BJ (cell line): ENCODE data around the gene PPME1. TPM values are rescaled to one million over a fixed set of nuclear protein-coding genes. Genes with fewer than 3 reads are reported as not detected.
A peak's percentile ranks its signal among the peaks of the same experiment; 100 is the strongest.
"Not testable (repeated sequence)": the region's sequence is repeated elsewhere in the genome, so short reads cannot be mapped to it uniquely, and the experiment has no call there.

ENCODE experiments used
- CTCF ChIA-PET: fragments of 350-600 bp; formaldehyde crosslinking; extraction: SDS; loops from one replicate; lab custom pipeline; 2021; ENCODE audit warnings: antibody characterized with exemption, inconsistent platforms; lab: Yijun Ruan, JAX
- POLR2A ChIA-PET: fragments of 300-600 bp; sonication (Branson Sonifier 250); formaldehyde crosslinking; extraction: SDS; loops from one replicate; lab custom pipeline; 2021; ENCODE audit warnings: antibody characterized with exemption; lab: Charles Lee
- DNase-seq: peaks from one replicate; pipeline ENCODE4 v3.0.0-alpha.2; 2011; ENCODE audit warnings: low read depth
- H3K27me3 ChIP-seq: 2 replicates; pipeline ENCODE4 v1.6.0; 2011; ENCODE audit warnings: low read length; ENCODE audit not compliant: control insufficient read depth, insufficient read depth
- H3K36me3 ChIP-seq: 2 replicates; pipeline ENCODE4 v1.5.1; 2011; ENCODE audit warnings: low read length; ENCODE audit not compliant: control insufficient read depth, insufficient read depth
- H3K4me3 ChIP-seq: 2 replicates; pipeline ENCODE4 v1.5.1; 2011; ENCODE audit warnings: low read depth, mild to moderate bottlenecking, control low read depth, low read length
- polyA minus RNA-seq: library from RNA; depleted of rRNA, polyadenylated mRNA; stranded (reverse); fragments of >200 nt; gene quantifications from 2 replicates; pipeline ENCODE4 v1.2.3, GENCODE V29; 2011; rRNA and poly(A)+ RNA removed
- polyA plus RNA-seq: library from polyadenylated mRNA; depleted of rRNA; stranded (reverse); fragments of >200 nt; gene quantifications from 2 replicates; pipeline ENCODE4 v1.2.3, GENCODE V29; 2011; rRNA removed
- TF ChIP-seq, protein P1 (sequence below): IDR thresholded peaks from 2 replicates; pipeline ENCODE4 v1.5.1; 2011; ENCODE audit warnings: low read depth, mild to moderate bottlenecking, control low read depth, inconsistent platforms, low read length, moderate library complexity; ENCODE audit not compliant: insufficient read depth

The PPME1 gene, protein sequence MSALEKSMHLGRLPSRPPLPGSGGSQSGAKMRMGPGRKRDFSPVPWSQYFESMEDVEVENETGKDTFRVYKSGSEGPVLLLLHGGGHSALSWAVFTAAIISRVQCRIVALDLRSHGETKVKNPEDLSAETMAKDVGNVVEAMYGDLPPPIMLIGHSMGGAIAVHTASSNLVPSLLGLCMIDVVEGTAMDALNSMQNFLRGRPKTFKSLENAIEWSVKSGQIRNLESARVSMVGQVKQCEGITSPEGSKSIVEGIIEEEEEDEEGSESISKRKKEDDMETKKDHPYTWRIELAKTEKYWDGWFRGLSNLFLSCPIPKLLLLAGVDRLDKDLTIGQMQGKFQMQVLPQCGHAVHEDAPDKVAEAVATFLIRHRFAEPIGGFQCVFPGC
- polyA plus RNA-seq (93.8 and 133 TPM in 2 replicates), polyA minus RNA-seq (49.0 and 76.2 TPM in 2 replicates)

DNA sequence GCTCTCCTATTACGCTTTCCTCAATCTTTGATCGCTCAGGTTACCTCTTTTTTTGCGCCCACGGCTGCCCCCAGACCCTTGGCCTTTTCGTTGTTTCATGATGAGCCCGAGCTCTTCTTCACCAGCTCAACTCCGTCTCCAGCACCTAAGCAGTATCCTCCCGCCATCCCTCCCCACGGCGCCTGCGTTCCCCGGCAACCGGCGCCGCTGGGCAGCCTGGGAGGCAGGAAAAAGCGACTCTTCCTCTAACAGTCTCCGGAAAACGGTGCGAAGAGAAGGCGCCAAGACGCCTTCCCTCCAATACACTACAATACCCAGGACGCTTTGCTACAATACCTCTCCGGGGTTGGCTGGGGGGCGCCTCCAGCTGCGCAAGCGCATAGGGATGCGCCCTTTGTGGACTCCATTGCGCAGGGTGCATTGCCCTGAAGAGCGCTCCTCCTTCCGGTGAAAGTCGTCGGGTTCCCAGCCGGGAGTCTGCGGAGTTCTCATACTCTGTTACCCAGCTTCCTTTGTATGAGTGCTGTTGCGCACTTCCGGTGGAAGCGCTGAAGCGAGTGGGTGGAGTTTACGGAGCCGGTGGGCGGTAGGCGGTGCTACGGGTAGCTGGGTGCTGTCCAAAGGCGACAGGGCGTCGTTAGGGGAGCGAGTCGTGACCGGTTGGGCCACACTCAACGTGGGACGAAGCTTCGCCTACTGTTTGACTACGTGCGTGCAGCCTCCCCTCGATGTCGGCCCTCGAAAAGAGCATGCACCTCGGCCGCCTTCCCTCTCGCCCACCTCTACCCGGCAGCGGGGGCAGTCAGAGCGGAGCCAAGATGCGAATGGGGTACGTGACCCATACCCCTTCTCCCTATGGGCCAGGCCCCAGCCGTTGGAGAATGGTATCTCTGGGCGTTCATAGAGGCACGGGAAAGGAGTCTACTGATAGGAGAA is at the start of gene PPME1, which contains the start of gene C2CD3:
PPME1 (plus strand) TSS at position 596 of the 936 bp plus-strand sequence; CDS start at position 729, 133 bp downstream.
C2CD3 (minus strand) TSS at position 309 of the 936 bp plus-strand sequence; CDS start at position 99, 210 bp downstream.
- ChIA-PET POLR2A (interaction anchor here (0.6 to 0.8 kb wide), 2 partner anchors 14 to 210 kb away, joined by 3 to 5 read pairs; no protein-coding TSS in a partner anchor), CTCF (interaction anchor here (0.8 to 2.2 kb wide), 6 partner anchors 9 to 207 kb away, joined by 3 to 7 read pairs (median 4); no protein-coding TSS in a partner anchor)
- Histone ChIP-seq H3K4me3 (peak within 1 kb of the TSS; percentile 84), H3K27me3 (no peaks in the 10 kb centered on the region), H3K36me3 (peaks cover 2% of the 10 kb centered on the region; the same call in 1 of the 2 replicates)
- peak; percentile 99 for DNase-seq
- TF ChIP-seq, protein P1, sequence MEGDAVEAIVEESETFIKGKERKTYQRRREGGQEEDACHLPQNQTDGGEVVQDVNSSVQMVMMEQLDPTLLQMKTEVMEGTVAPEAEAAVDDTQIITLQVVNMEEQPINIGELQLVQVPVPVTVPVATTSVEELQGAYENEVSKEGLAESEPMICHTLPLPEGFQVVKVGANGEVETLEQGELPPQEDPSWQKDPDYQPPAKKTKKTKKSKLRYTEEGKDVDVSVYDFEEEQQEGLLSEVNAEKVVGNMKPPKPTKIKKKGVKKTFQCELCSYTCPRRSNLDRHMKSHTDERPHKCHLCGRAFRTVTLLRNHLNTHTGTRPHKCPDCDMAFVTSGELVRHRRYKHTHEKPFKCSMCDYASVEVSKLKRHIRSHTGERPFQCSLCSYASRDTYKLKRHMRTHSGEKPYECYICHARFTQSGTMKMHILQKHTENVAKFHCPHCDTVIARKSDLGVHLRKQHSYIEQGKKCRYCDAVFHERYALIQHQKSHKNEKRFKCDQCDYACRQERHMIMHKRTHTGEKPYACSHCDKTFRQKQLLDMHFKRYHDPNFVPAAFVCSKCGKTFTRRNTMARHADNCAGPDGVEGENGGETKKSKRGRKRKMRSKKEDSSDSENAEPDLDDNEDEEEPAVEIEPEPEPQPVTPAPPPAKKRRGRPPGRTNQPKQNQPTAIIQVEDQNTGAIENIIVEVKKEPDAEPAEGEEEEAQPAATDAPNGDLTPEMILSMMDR, result peak; percentile 53

DNA sequence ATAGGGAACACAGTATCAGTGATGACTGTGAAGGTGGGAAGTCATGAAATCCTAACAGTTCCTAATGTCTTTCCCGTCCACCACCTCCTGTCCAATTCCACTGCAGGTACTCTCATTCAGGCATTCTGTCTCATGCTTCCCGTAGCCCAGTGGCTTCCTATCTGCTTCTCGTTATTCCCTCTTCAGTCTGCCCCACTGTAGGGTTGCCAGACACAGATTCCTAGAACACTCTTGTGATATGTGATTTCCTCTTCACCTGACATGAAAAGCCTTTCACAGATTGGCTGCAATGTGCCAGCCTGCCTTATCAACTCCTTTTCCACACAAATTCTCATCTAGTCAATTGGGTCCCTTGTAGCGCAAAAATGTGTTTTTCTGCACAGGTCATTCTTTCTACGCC is 49.3 kb upstream of the PPME1 start:
- ChIA-PET POLR2A (no interaction called here), CTCF (no interaction called here)
- no peaks in the 10 kb centered on the region for H3K27me3 ChIP-seq
- DNase-seq, result no peak
- peaks cover 2% of the 10 kb centered on the region for H3K36me3 ChIP-seq
- TF ChIP-seq, protein P1, result no peak
- no peak overlapping the region for H3K4me3 ChIP-seq

DNA sequence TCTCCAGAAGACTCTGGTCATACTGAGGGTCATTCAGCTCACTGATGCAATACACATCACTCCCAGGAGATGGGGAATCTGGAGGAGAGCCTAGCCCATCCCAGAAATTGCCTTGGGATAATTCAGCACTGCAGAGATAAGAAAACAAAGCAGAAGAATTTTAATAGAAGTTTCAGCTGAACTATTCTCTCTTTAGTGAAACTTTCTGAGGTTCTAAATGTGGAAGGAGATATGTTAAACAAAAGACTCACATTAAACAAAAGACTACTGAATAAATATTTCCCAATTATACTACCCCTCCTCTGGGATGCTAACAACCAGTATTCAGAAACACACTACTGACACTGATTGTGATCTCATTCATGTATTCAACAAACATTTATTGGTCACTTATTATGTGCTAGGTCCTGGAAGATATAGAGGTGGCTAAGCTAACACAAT is 48.1 kb upstream of the PPME1 start:
- CTCF ChIA-PET, result interaction anchor here (1.0 kb wide), 1 partner anchor 48 kb away, joined by 3 read pairs; the partner anchor contains the start of genes C2CD3 and PPME1
- Histone ChIP-seq H3K36me3 (peaks cover 2% of the 10 kb centered on the region), H3K4me3 (no peak overlapping the region), H3K27me3 (no peaks in the 10 kb centered on the region)
- TF ChIP-seq, protein P1, result peak; percentile 35
- POLR2A ChIA-PET, result no interaction called here
- DNase-seq, result no peak

DNA sequence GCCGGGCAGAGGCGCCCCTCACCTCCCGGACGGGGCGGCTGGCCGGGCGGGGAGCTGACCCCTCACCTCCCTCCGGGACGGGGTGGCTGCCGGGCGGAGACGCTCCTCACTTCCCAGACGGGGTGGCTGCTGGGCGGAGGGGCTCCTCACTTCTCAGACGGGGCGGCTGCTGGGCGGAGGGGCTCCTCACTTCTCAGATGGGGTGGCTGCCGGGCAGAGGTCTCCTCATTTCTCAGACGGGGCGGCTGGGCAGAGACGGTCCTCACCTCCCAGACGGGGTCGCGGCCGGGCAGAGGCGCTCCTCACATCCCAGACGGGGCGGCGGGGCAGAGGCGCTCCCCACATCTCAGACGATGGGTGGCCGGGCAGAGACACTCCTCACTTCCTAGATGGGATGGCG is 42.0 kb upstream of the PPME1 start:
- H3K27me3 ChIP-seq, POLR2A ChIA-PET, H3K36me3 ChIP-seq, H3K4me3 ChIP-seq, DNase-seq, CTCF ChIA-PET: not testable (repeated sequence)

- CTCF ChIA-PET, result interaction anchor here (0.7 to 1.4 kb wide), 2 partner anchors 16 to 123 kb away, joined by 3 read pairs; no protein-coding TSS in a partner anchor
- no peak for DNase-seq
- H3K4me3 ChIP-seq, result no peak overlapping the region
- POLR2A ChIA-PET, result interaction anchor here (0.6 kb wide), 1 partner anchor 43 kb away, joined by 3 read pairs; no protein-coding TSS in a partner anchor
- TF ChIP-seq, protein P1, result no peak
- H3K27me3 ChIP-seq, result no peaks in the 10 kb centered on the region
- no peaks in the 10 kb centered on the region for H3K36me3 ChIP-seq
Measured at GRCh38 chr11:74132833-74133232, 38.3 kb upstream of the PPME1 start.
